Pons (tissue), 1 donor: ENCODE results near the gene MCM3AP.
"Not testable (repeated sequence)": the region's sequence is repeated elsewhere in the genome, so short reads cannot be mapped to it uniquely, and the experiment has no call there.

Experiments
- DNase-seq: peaks from one replicate; pipeline ENCODE4 v3.0.0-alpha.2; 2016; ENCODE audit warnings: low spot score

MCM3AP gene

GRCh38 chr21:46205166-46205565 lies 80.2 kb downstream of the MCM3AP start:
- no peak for DNase-seq

DNA sequence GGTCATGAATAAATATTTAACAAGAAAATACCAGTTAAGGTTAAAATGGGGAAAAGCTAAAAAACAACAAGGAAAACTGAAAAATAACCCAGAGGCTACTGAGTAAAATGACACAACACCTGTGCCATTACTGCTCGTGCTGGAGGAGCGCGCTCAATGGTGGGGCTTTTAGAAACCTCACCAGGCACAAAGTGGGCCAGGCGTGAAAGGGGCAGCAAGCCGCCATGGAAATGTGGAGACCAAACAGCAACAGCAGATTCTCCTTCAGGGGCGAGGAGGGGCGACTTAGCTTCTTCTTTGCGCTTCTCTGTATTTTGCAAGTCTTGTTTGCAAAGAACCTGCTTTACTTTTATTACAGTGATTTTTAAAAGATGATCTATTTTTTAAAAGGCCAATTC lies 82.2 kb downstream of the MCM3AP start:
- DNase-seq: no peak

DNA sequence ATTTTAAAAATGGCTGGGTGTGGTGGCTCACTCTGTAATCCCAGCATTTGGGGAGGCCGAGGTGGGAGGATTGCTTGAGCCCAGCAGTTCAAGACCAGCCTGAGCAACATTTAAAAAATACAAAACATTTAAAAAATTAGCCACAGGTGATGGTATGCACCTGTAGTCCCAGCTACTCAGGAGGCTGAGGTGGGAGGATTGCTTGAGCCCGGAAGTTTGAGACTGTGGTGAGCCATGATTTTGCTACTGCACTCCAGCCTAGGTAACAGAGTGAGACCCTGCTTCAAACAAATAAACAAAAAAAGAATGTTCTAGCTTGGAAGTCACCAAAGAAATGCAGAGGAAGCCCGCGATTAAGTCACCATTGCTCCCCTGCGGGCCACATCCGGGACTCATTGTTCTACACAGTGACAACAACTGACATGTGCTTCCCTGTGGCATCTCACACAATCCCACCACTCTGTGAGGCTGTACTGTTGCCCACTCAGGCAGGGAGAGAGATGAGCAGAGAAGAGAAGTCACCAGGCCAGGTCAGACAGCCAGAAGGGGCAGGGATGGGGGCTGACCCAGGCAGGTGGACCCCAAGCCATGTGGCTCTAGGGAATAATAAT lies 82.7 kb downstream of the MCM3AP start:
- no peak for DNase-seq

DNA sequence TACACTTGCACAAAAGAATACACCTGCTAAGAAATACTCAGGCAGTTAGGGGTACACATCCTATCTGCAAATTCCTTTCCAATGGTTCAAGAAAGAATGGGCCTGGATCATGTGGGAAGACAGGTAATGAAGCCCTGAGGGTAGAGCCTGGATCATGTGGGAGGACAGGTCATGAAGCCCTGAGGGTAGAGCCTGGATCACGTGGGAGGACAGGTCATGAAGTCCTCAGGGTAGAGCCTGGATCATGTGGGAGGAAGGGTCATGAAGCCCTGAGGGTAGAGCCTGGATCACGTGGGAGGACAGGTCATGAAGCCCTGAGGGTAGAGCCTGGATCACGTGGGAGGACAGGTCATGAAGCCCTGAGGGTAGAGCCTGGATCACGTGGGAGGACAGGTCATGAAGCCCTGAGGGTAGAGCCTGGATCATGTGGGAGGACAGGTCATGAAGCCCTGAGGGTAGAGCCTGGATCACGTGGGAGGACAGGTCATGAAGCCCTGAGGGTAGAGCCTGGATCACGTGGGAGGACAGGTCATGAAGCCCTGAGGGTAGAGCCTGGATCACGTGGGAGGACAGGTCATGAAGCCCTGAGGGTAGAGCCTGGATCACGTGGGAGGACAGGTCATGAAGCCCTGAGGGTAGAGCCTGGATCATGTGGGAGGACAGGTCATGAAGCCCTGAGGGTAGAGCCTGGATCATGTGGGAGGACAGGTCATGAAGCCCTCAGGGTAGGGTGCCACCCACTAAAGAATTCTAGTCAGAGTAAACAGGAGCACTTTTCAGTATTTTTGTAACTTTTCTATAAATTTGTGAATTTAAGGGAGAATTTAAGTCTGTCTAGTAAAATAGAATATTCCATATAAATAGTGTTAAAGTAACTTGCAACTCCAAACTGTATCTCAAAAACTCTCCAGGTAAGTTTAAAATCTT lies 84.3 kb downstream of the MCM3AP start:
- not testable (repeated sequence) for DNase-seq

DNA sequence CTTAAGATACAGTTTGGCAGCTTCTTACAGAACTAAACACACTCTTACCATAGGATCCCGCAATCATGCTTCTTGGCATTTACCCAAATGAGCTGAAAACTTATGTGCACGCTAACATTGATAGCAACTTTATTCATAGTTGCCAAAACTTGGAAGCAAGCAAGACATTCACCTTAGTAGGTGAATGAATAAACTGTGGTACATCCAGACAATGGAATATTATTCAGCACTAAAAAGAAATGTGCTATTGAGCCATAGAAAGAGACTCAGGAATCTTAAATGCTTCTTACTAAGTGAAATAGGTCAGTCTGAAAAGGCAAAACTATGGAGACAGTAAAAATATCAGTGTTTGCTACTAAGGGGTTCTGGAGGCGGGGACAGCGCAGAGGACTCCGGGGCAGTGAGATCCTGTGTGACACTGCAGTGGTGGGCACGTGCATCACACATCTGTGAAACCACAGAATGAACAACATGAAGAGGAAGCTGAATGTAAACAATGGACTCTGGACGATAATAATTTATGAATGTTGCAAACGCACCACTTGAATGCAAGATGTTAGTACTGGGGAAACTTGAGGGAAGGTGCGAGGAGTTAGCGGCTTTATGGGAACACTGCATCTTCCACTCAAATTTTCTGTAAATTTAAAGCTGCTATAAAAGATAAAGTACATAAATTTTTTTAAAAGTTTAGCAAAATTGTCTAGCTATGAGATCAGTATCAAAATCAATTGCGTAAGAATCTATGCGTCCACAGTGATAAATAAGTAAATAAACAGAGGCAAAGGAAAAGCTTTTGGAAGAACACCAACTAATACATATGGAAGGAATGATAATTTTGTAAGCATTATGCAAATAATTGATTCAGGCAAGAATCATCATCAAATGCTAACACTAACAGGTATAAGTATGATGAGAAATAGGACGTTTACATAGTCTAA lies 85.7 kb downstream of the MCM3AP start:
- no peak for DNase-seq

DNA sequence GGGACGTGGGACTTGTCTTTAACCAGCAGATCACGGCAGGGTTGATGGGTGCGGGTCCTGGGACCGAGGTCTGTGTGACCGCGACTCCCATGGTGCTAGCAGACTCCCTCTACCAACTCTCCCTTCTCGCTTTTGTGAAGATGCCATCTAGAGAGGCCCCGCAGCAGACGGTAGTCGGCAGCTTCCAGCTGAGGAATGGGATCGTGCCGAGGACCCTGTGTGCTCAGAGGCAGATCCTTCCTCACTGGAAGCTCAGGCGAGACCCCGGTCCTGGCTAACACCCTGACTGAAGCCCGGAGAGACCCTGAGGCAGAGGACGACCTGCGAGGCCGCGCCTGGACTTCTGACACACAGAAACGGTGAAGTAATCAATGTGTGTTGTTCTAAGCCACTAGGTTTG lies 88.7 kb downstream of the MCM3AP start:
- no peak for DNase-seq

DNA sequence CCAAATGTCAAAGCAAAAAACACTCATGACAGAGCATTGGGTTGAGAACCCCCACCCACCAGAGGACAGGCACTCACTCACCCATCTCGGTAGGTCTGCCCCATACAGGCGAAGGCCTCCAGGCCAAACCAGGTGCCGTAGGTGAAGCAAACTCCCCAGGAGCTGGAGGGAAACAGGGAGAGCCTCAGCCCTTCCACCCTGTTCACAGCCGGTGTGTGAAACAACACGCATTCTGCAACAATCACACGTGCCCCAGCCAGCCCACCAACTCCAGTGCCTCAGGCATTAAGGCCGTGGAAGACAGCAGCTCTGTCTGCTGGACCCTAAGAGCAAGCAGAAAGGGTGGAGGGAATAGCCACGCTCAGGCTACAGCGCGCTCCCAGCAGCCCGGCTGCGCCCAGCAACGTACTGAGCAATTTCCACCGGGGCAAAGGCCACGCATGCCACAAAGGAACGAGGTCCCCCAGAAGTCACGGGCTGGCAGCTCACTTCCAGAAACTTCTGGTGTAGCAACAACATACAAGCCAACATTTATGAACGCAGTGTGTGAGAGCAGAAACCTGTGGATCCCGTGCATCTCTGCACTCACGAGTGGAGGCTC lies 89.7 kb downstream of the MCM3AP start:
- DNase-seq: no peak

DNA sequence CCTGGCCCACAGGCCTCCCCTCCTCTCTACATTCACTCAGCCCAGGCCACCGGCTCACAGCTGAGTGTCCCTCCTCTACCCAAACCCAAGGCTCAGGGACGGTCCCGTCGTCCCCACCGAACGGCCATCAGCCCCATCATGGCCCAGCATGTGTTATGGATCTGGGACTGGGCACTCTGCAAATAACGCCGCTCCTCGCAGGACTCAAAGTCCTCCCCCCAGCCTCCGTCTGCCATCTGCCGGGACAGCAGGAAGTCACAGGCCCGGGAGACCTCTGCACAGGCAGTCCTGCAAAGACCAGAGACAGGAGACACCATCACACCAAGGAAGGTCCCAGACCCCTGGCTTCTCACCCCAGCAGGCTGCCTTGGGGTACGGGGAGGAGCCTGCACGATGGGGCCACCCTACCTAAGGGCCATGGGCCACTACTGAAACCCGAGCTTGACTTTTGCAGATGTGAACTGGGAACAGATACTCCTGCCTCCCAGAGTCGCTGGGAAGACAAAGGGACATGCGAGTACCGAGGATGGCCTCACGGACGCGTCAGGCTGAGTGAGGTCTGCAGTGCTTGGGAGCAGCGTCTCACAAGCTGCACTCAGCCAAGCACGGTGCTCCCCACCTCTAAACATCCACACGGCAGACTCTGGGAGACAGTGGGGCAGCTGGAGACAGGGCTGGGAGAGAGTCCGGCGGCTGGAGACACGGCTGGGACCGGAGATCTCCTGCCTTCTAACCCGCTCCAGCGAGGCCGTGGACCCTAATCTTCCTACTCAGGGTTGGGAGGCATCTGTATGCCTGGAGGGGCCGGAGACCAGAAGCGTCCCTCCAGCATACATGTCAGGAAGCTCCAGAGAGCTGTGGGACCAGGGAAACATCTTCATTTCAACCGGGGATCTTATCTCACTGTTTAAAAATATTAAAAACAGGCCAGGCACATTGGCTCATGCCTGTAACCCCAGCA lies 90.8 kb downstream of the MCM3AP start:
- no peak for DNase-seq

- DNase-seq: no peak
Measured at GRCh38 chr21:46193829-46194373, 91.5 kb downstream of the MCM3AP start.

- DNase-seq: no peak
Measured at GRCh38 chr21:46191686-46192575, 93.5 kb downstream of the MCM3AP start.

GRCh38 chr21:46191257-46191685 lies 94.1 kb downstream of the MCM3AP start:
- no peak for DNase-seq

DNA sequence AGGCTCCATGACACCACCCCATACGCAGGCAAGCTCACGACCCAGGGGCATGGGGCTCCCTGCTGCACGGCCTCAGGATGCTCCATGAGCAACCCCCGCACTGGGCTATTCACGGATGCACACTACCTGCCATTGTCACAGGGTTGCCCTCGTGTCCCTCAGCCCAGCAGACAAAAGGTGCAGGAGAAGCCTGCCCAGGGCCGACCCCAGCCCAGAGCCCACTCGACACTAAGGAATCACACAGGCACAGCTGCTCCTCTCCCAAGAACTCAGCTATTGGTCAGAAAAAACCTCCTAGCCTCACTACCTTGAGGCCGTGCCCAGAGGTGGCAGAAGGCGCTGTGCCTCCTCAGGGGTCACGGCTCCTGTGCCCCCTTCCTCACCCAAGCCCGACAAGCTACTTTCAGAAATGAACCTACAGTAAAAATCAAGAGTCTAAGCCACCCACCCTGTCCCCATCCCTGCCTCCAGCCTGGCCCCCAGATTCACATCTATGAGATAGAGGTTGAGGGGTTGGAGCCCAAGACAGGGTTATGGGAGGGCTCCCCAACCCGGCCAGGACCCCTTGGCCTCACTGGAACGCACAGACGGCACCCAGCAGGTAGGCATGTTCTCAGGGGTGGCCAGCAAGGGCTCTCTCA lies 94.8 kb downstream of the MCM3AP start:
- no peak for DNase-seq

DNA sequence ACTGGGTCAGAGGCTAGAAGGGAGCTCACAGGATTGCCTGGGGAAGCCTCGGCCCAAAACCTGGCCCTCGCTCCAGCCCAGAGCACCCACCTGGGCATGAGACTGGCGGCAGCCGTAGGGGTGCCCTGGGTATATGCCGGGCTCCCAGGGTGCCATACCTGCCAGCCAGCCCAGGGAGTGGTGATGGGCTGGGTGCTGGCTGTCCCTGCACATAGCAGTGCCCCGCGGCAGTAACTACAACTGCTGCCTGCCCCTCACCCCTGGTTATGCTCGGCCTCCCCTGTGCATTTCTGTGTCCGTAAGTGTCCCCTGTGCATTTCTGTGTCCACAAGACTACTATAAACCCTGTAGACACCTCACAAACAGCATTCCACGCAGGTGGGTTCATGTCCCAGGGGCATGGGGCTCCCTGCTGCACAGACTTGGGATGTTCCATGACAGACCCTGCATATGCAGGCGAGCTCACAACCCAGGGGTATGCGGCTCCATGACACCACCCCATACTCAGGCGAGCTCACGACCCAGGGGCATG lies 95.4 kb downstream of the MCM3AP start:
- no peak for DNase-seq

DNA sequence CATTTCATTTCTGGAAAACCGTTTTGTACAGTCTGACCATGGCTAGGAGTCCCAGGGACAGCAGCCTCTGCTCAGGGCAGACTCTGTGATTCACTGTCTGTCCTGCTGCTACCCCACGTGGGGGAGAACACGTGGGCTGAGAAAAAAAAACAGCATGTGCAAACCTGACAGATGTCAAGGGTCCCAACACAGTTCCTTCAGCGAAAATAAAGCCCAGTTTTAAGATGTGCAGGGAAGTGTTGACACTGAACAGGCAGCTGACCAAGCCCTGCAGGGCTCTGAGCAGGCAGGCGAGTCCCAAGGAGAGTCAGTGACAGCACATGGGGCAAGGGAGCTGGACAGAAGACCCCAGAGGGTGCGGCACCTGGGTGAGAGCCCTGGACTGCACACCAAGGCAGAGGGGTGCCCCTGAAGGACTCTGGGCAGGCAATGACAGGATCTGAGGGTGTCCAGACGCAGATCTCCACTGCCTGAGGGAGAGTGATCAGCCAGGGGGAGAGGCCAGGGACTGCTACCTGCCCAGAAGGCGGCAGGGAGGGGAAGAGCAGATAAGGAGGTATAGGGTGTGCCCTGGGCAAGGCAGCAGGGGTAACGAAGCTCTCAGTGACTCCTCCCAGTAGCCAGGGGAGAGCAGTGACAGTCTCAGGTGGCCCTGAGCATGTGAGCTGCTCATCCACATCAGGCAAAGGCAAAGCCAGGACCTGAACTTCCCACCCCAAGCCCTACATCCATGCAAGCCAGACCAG lies 96.0 kb downstream of the MCM3AP start:
- peak; percentile 61 for DNase-seq

DNA sequence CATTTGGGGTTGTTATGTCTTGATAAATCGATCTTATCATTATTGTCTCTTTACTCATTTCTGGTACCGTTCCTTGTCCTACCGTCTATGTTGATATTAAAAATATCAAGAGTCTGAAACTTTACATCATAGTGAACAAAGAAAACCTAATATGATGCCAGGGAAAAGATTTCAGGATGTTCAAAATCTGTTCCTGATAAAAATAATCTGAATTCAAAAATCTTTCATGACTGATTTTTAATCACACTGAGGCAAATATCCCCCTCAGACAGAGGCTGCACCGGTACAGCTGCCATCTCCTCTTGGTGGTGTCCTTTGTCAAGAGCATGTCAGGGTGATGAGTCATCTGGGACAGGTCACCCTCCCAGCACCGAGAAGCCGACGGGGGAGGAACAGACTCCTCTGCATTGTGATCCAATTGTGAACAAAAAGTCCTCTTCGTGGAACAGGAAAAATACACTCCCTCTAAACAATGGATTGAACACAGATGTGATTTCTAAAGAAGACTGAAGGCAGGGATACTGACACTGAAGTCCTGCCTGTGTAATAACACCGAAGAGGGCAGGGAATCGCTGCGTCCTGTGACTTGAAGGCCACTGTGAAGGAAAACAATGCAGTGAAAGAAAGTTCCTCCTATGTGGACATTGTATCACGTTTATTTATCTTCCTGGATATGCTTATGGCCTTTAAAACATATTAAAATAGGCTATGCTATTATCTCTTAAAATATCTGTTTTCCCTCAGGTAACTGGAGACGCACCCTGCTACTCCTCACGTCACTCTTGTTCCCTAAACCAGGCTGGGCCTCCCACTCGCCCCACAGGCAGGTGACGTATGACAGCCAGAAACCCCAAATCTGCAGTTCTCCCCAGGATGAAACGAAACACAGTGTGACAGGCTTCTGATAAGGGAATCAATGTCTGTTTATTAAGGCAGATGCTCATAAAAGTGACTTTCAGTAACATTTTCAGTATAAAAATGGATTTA lies 96.9 kb downstream of the MCM3AP start:
- DNase-seq: peak; percentile 92

- DNase-seq: peak; percentile 32
Measured at GRCh38 chr21:46187814-46188213, 97.6 kb downstream of the MCM3AP start.

- no peak for DNase-seq
Measured at GRCh38 chr21:46187261-46187660, 98.2 kb downstream of the MCM3AP start.
